ENCODE measurements around the gene PI4K2B.

The PI4K2B gene

DNA sequence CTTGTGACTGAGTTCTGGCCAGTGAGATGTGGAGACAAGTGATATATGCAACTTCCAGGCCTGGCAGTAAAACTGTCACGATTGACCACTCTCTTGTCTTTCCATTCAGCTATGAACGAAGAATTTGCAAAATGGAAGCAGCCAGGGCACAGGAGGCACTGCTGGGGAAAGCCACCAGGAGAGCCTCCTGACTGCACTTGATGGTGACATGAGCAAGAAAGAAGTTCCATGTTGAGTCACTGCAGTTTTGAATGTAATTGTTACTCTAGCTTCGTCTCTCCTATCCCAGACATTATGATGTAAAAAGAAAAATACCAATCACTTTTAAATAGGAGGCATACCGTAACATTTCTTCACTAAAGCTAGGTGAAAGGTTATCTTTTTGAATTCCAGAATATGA, 46.4 kb downstream of the PI4K2B start:
- no peak for DNase-seq (ENCODE audit: low read depth in 1 of 2, low spot score in 1 of 2)
- H3K27me3 ChIP-seq (ENCODE audit: insufficient read depth, poor library complexity, severe bottlenecking): no peaks in the 10 kb centered on the region
- no peak overlapping the region for H3K4me3 ChIP-seq (replicated peaks; ENCODE audit: insufficient read depth, low read length)
- TF ChIP-seq, protein P1, sequence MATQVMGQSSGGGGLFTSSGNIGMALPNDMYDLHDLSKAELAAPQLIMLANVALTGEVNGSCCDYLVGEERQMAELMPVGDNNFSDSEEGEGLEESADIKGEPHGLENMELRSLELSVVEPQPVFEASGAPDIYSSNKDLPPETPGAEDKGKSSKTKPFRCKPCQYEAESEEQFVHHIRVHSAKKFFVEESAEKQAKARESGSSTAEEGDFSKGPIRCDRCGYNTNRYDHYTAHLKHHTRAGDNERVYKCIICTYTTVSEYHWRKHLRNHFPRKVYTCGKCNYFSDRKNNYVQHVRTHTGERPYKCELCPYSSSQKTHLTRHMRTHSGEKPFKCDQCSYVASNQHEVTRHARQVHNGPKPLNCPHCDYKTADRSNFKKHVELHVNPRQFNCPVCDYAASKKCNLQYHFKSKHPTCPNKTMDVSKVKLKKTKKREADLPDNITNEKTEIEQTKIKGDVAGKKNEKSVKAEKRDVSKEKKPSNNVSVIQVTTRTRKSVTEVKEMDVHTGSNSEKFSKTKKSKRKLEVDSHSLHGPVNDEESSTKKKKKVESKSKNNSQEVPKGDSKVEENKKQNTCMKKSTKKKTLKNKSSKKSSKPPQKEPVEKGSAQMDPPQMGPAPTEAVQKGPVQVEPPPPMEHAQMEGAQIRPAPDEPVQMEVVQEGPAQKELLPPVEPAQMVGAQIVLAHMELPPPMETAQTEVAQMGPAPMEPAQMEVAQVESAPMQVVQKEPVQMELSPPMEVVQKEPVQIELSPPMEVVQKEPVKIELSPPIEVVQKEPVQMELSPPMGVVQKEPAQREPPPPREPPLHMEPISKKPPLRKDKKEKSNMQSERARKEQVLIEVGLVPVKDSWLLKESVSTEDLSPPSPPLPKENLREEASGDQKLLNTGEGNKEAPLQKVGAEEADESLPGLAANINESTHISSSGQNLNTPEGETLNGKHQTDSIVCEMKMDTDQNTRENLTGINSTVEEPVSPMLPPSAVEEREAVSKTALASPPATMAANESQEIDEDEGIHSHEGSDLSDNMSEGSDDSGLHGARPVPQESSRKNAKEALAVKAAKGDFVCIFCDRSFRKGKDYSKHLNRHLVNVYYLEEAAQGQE (IDR thresholded peaks at IDR 0.05; ENCODE audit: insufficient replicate concordance, low read depth): no peak
- TF ChIP-seq GABPA (IDR thresholded peaks at IDR 0.05; ENCODE audit: low read depth) (no peak), CTCF (IDR thresholded peaks at IDR 0.05; ENCODE audit: insufficient read depth, low read length) (no peak), POLR2AphosphoS5 (IDR thresholded peaks at IDR 0.05; ENCODE audit: low read depth) (no peak), SPI1 (IDR thresholded peaks at IDR 0.05; ENCODE audit: borderline replicate concordance, low read depth) (no peak)
- H3K27ac ChIP-seq (replicated peaks): no peak overlapping the region

- DNase-seq (ENCODE audit: low read depth in 1 of 2, low spot score in 1 of 2): no peak
- Histone ChIP-seq H3K27ac (replicated peaks) (no peak overlapping the region), H3K27me3 (ENCODE audit: insufficient read depth, poor library complexity, severe bottlenecking) (no peaks in the 10 kb centered on the region), H3K4me3 (replicated peaks; ENCODE audit: insufficient read depth, low read length) (no peak overlapping the region)
- TF ChIP-seq, protein P1 (IDR thresholded peaks at IDR 0.05; ENCODE audit: insufficient replicate concordance, low read depth): no peak
- no peak for TF ChIP-seq POLR2AphosphoS5 (IDR thresholded peaks at IDR 0.05; ENCODE audit: low read depth)
- no peak for TF ChIP-seq SPI1 (IDR thresholded peaks at IDR 0.05; ENCODE audit: borderline replicate concordance, low read depth)
- TF ChIP-seq CTCF (IDR thresholded peaks at IDR 0.05; ENCODE audit: insufficient read depth, low read length): no peak
- TF ChIP-seq GABPA (IDR thresholded peaks at IDR 0.05; ENCODE audit: low read depth): no peak
Measured at GRCh38 chr4:25283948-25284347, 50.1 kb downstream of the PI4K2B start.

- no peak overlapping the region for H3K4me3 ChIP-seq (replicated peaks; ENCODE audit: insufficient read depth, low read length)
- no peak overlapping the region for H3K27ac ChIP-seq (replicated peaks)
- no peak for DNase-seq (ENCODE audit: low read depth in 1 of 2, low spot score in 1 of 2)
- H3K27me3 ChIP-seq (ENCODE audit: insufficient read depth, poor library complexity, severe bottlenecking): no peaks in the 10 kb centered on the region
- no peak for TF ChIP-seq CTCF (IDR thresholded peaks at IDR 0.05; ENCODE audit: insufficient read depth, low read length)
- TF ChIP-seq GABPA (IDR thresholded peaks at IDR 0.05; ENCODE audit: low read depth): no peak
- no peak for TF ChIP-seq POLR2AphosphoS5 (IDR thresholded peaks at IDR 0.05; ENCODE audit: low read depth)
Measured at GRCh38 chr4:25284466-25284865, 50.6 kb downstream of the PI4K2B start.

GRCh38 chr4:25290490-25291067, 56.7 kb downstream of the PI4K2B start:
- DNase-seq (ENCODE audit: low read depth in 1 of 2, low spot score in 1 of 2): no peak
- H3K4me3 ChIP-seq (replicated peaks; ENCODE audit: insufficient read depth, low read length): no peak overlapping the region
- no peaks in the 10 kb centered on the region for H3K27me3 ChIP-seq (ENCODE audit: insufficient read depth, poor library complexity, severe bottlenecking)
- H3K27ac ChIP-seq (replicated peaks): no peak overlapping the region
- TF ChIP-seq GABPA (IDR thresholded peaks at IDR 0.05; ENCODE audit: low read depth): no peak
- no peak for TF ChIP-seq SPI1 (IDR thresholded peaks at IDR 0.05; ENCODE audit: borderline replicate concordance, low read depth)
- TF ChIP-seq, protein P1 (IDR thresholded peaks at IDR 0.05; ENCODE audit: insufficient replicate concordance, low read depth): no peak

Measured in HL-60 (cell line).